PFSK-1 (cell line): ENCODE data around the gene SLC12A8.

Experiments
- FOXP2 ChIP-seq: optimal IDR thresholded peaks from 2 replicates; pipeline ENCODE3; 2011; ENCODE audit warnings: borderline replicate concordance, control low read depth, inconsistent platforms; ENCODE audit not compliant: insufficient read depth; ENCODE audit errors: extremely low read length, extremely low read depth
- TAF1 ChIP-seq: IDR thresholded peaks from 2 replicates; pipeline ENCODE4 v1.6.1; 2012; ENCODE audit warnings: low read length, control low read depth, borderline replicate concordance; ENCODE audit not compliant: insufficient read depth

DNA sequence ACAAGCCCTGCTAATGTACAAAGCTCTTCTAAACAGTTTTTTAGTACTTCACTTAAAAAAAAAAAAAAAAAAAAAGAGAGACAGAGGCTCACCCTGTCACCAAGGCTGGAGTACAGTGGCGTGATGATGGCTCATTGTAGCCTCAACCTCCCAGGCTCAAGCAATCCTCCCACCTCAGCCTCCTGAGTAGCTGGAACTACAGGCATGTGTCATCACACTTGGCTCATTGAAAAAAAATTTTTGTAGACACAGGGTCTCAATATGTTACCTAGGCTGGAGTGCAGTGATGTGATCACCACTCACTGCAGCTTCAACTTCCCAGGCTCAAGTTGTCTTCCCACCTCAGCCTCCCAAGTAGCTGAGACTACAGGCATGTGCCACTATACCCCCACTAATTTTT lies 109.1 kb downstream of the SLC12A8 start:
- TF ChIP-seq FOXP2 (no peak), TAF1 (no peak)
